ENCODE results near the gene ACOXL.

DNA sequence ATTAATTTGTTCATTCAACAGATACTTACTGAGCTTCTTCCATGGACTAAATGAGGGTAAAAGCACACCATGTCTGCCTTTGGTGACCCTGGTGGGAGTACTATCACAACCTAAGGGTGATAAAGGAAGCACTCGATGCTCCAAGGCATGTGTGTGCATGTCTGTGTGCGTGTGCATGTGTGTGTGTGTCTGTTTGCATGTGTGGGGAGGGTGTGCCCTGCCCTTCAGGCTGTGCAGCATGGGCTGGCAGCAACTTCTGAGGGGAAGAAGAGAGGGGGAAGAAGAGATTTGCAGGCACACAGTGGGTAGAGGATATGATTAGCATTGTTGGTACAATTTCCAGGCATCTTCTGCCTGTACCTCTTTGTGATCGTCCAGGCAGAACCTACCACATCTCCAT, 121.6 kb downstream of the ACOXL start:
- TF ChIP-seq, protein P1, sequence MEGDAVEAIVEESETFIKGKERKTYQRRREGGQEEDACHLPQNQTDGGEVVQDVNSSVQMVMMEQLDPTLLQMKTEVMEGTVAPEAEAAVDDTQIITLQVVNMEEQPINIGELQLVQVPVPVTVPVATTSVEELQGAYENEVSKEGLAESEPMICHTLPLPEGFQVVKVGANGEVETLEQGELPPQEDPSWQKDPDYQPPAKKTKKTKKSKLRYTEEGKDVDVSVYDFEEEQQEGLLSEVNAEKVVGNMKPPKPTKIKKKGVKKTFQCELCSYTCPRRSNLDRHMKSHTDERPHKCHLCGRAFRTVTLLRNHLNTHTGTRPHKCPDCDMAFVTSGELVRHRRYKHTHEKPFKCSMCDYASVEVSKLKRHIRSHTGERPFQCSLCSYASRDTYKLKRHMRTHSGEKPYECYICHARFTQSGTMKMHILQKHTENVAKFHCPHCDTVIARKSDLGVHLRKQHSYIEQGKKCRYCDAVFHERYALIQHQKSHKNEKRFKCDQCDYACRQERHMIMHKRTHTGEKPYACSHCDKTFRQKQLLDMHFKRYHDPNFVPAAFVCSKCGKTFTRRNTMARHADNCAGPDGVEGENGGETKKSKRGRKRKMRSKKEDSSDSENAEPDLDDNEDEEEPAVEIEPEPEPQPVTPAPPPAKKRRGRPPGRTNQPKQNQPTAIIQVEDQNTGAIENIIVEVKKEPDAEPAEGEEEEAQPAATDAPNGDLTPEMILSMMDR (IDR thresholded peaks at IDR 0.05) = no peak
- TF ChIP-seq POLR2A (IDR thresholded peaks at IDR 0.05) = no peak
